ENCODE measurements around the gene NIM1K.
"Not testable (repeated sequence)": the region's sequence is repeated elsewhere in the genome, so short reads cannot be mapped to it uniquely, and the experiment has no call there.

The NIM1K gene

DNA sequence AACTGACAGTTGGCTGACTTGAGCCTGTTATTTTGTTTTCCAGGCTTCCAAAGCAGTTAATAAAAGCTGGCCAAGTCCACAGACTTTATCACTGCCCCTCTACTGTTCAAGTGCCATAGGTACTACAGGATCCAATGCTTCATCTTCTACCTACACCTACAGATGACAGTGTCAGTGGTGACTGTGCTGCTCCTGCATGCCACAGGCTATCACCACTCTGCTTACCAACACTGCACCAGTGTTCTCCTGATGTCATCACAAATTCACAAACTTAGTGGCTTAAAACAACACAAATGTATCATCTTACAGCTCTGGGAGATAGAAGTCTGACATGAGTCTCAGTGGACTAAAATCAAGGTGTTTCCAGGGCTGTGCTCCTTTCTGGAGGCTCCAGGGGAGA lies 94.6 kb downstream of the NIM1K start:
- DNase-seq, result no peak

GRCh38 chr5:43287493-43287892 lies 95.5 kb downstream of the NIM1K start:
- no peak for DNase-seq

DNA sequence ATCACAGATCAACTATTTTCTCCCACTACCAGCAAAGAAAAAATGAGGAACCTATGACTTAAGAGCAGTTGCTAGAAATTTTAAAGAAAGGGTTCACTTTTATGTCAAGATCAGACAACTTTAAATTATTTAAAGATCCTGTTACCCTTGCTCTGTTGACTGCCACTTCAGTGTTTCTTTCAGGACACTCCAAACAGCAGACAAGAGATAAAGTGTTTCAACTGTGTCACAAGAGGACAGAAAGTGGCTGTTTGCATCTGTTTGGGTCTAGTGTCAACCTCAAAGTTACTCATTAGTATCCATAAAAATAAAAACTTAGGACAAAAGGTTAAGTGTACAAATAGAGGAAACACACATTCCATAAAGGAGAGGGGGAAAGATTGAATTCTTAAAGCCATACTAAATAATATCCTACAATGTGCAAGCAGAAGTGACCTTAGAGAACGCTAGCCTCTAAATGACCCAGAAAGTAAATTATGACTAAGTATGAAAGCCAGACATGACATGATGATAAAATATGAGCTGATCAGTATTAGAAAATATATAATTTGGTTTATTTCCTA lies 96.3 kb downstream of the NIM1K start:
- DNase-seq, result no peak

GRCh38 chr5:43290726-43291125 lies 98.7 kb downstream of the NIM1K start:
- no peak for DNase-seq

GRCh38 chr5:43294226-43294625 lies 102.2 kb downstream of the NIM1K start:
- no peak for DNase-seq

DNA sequence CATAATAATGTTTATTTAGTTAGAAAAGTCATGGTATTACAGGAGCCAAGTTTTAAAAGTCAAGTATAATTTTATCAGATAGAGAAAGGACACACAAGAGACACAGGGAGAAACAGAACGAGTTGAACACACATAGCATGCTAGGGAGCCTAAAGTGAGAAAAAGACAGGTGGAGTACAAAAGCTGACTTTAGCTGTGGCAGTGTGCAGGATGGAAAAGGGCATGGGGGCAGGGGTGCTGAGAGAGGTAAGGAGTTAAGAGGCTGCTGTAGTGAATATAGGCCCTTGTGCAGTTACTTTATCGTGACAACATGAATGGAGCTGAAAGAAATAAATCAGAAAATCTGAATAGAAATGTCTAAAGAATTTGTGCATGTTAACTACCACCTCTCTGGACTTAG lies 103.2 kb downstream of the NIM1K start:
- DNase-seq, result no peak

GRCh38 chr5:43296835-43297234 lies 104.8 kb downstream of the NIM1K start:
- no peak for DNase-seq

DNA sequence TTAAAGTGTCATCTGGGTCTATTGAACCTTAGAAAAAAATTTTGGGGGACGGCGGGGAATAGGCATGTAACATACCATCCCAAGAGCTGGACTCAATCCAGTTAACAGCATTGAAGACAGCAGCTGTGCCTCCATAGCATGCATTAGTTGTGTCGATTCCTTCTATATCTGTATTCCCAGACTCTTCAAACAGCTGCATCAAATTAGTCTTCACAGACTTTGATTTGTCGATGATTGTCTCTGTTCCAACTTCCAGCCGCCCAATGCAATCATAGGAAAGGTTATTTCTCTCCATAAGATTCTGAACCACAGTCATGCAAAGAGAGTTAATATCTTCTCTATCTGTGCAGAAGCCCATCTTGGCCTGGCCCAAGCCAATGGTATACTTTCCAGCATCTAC lies 106.4 kb downstream of the NIM1K start:
- DNase-seq, result no peak

- DNase-seq, result no peak
Measured at GRCh38 chr5:43300112-43300511, 108.1 kb downstream of the NIM1K start.

DNA sequence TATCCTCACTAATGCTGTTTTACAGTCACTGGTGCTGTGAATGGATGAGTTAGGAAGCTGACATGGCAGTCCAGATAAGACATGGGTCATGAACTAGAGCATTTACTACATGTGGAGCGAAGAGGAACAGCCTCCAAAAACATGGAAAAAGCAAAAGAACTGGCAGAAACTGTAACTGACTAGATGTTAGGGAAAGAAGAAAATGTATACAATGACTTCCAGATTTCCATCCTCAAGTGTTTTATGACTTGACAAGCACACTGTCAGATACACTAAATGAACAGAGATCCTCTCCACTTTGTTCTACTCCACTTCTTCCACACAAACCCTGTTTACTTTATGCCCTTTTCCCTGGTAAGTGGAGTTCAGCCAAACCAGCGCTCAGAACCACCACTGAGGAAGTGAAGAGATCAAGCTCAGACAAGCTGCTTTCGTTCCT lies 109.6 kb downstream of the NIM1K start:
- DNase-seq, result no peak

- DNase-seq, result no peak
Measured at GRCh38 chr5:43302481-43302880, 110.5 kb downstream of the NIM1K start.

DNA sequence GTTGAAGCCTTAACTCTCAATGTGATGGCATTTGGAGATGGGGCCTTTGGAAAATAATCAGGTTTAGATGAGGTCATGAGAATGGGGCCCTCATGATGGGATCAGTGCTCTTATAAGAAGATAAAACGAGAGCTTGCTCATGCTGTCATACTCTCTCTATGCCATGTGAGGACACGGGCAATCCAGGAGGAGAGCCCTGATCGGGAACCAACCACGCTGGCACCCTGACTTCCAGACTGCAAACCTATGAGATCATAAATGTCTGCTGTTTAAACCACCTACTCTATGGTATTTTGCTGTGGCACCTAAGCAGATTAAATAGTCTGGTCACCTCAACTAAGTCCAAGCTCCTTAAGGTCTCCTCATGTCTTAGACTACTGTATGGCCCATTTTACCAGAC lies 111.2 kb downstream of the NIM1K start:
- DNase-seq, result no peak

- no peak for DNase-seq
Measured at GRCh38 chr5:43304525-43304924, 112.5 kb downstream of the NIM1K start.

- peak; percentile 77 for DNase-seq
Measured at GRCh38 chr5:43305948-43306565, 114.0 kb downstream of the NIM1K start.

DNA sequence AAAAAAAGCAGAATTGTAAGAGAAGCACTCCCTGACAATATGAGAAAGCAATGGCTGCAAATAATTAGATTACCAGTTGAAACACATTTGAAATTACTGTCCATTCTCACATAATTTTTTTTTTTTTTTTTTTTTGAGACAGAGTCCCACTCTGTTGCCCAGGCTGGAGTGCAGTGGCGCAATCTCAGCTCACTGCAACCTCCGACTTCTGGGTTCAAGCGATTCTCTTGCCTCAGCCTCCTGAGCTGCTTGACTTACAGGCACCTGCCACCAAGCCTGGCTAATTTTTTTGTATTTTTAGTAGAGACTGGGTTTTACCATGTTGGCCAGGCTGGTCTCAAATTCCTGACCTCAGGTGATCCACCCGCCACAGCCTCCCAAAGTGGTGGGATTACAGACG lies 114.9 kb downstream of the NIM1K start:
- not testable (repeated sequence) for DNase-seq

DNA sequence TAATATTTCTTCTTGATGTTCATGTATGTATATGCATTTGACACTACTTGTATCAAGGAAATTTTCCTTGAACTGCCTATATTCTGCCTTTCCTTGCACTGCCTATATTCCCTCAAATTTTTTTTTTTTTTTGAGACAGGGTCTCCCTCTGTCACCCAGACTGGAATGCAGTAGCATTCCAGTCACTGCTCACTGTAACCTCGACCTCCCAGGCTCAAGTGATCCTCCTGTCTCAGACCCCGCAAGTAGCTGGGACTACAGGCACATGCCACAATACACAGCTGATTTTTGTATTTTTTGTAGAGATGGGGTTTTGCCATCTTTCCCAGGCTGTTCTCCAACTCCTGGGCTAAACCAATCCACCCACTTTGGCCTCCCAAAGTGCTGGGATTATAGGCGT lies 117.1 kb downstream of the NIM1K start:
- no peak for DNase-seq

DNA sequence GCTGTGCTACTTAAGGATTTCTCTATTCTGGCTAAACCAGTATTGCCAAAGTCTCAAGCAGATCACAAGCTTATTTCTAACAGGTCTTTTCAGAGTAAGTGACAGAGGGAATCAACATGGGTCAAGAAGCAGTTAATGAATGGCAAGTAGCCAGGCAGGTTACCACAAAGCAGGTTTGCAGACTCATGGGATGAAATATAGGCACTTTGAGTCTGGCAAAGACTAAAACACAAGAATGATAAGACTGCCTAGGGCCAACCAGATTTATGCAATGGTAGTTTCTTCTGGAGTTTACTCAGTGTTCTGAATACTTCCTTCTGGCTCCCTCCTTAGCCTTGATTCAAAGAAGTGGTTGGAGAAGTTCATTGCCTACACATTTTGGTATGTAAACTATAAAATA lies 117.6 kb downstream of the NIM1K start:
- no peak for DNase-seq

GRCh38 chr5:43312076-43312661 lies 120.1 kb downstream of the NIM1K start:
- no peak for DNase-seq

DNA sequence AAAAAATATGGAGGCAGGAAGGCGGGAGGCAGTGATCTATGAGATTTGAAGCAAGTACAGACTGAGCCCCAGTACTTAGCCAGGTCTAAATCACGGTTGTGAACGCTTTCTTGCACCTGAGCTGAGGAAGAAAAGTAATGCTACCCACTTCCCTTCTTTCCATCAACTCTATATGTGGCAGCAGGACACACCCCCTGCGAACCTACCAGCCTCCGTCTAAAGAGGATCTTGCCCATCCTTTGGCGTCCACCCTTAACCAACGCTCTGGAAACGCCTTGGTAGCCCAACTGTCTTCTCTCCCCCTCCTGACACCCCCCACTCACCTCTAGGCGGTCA lies 120.6 kb downstream of the NIM1K start:
- DNase-seq, result peak; percentile 55

DNA sequence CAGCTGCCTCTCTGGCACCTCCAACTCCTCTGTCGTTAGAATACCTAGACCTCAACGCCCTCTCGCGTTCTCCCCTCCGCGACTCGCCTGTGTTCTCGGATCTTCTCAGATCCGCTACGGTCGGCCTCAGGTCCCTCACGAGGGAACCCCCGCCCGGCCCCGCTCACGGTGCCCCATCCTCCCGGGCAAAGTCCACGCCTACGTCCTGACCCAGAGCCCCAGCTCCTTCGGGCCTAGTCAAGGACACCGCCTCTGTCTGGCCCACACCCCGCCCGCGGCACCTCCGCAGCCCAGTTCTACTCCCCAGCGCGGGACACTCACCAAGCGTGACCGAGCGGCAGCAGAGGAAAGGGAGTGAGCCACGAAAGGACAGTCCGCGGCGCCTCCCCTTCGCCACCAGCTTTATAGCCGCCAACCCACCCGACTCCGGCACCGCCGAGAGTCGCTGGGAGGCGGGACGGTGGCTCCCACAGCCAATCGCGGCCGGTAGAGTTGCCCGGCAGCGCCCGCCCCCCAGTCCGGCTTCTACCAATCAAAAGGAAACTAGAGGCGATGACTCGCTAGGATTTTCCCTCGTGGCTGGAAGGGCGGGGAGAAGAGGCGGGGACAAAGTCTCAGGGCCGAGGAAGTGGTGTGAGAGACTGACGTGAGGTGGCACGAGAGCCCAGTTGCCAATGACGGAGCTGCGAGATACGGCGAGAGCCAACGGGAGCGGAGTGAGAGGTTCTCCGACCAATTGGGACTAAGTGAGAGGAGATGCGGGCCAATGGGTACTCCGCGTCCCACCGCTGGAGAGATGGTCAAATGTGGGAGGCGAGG lies 121.2 kb downstream of the NIM1K start, which contains the start of gene HMGCS1:
TSS of gene HMGCS1 (minus strand) at position 378 of the 819 bp plus-strand sequence. CDS start 14,447 bp downstream, outside the sequence.
- DNase-seq, result peak; percentile 99

GRCh38 chr5:43313854-43314457 lies 121.9 kb downstream of the NIM1K start:
- DNase-seq, result no peak

DNA sequence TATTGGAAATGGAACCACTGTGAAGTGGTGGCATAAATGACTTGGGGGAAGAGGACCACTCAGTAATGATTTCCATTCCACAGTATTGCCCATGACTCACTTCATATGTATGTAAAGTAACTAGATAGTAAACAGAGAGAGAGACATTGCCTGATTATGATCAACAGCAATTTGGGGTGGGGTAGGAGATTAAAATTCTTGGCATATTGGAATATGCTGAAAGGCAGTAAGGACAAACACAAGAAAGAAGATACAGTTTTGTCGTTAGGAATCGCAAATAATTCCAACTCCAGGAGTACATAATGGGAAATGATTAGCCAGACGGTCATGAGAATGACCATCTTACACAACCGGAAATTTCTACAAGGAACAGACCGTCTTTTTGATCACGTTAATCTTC lies 122.7 kb downstream of the NIM1K start:
- DNase-seq, result no peak

DNA sequence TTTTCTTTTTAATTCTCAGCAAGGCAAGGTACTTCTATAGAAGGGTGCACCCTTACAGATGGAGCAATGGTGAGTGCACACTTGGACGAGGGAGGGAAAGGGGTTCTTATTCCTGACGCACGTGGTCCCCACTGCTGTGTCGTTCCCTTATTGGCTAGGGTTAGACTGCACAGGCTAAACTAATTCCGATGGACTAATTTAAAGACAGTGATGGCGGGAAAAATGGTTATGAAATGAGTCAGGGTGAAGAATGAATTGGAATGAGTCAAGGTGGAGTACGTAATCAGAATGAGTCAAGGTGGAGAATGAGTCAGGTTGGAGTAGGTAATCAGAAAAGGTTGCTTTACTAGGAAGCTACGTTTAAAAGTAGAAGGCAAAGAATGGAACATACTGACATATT lies 123.2 kb downstream of the NIM1K start:
- DNase-seq, result no peak
